ENCODE data around the gene IQCE. TPM values are rescaled to one million over a fixed set of nuclear protein-coding genes. Genes with fewer than 3 reads are reported as not detected.

IQCE gene
- total RNA-seq, 1 experiment from 2014 or later, result 13.4 TPM

GRCh38 chr7:2592375-2592865, 33.6 kb downstream of the IQCE start:
- Histone ChIP-seq H3K4me1 (no peaks in the 10 kb centered on the region), H3K4me3 (ENCODE audit: low read depth, low read length) (no peak overlapping the region), H3K9me3 (no peaks in the 10 kb centered on the region), H3K36me3 (ENCODE audit: control insufficient read depth, insufficient read depth, low read length) (no peaks in the 10 kb centered on the region), H3K27me3 (replicated peaks; ENCODE audit: control insufficient read depth, insufficient read depth, low read length) (no peaks in the 10 kb centered on the region)
- Mint-ChIP-seq H3K4me3 (ENCODE audit: unreplicated experiment) (no peak overlapping the region), H3K27me3 (ENCODE audit: insufficient read depth, unreplicated experiment) (no peaks in the 10 kb centered on the region), H3K9me3 (ENCODE audit: unreplicated experiment) (no peaks in the 10 kb centered on the region), H3K36me3 (ENCODE audit: insufficient read depth, unreplicated experiment) (peaks cover 14% of the 10 kb centered on the region), H3K4me1 (ENCODE audit: low read depth, unreplicated experiment) (no peaks in the 10 kb centered on the region), H3K27ac (ENCODE audit: unreplicated experiment) (no peak overlapping the region)
- no peak for TF ChIP-seq CTCF (IDR thresholded peaks at IDR 0.05; ENCODE audit: insufficient read depth in 1 of 2, low read depth in 1 of 2, low read length in 1 of 2, severe bottlenecking in 1 of 2, unreplicated experiment in 1 of 2)
- no peak for DNase-seq
- CTCF ChIA-PET, result no interaction called here
- BruUV-seq (replicated peaks), result no TSS peak
- intact Hi-C loops (cut with micrococcal nuclease; ENCODE audit: unreplicated experiment), result no loop called here
- POLR2A ChIA-PET, result no interaction called here

- Histone ChIP-seq H3K4me1 (no peaks in the 10 kb centered on the region), H3K9me3 (no peaks in the 10 kb centered on the region), H3K27me3 (replicated peaks; ENCODE audit: control insufficient read depth, insufficient read depth, low read length) (no peaks in the 10 kb centered on the region), H3K4me3 (ENCODE audit: low read depth, low read length) (no peak overlapping the region), H3K36me3 (ENCODE audit: control insufficient read depth, insufficient read depth, low read length) (no peaks in the 10 kb centered on the region)
- no peak for TF ChIP-seq CTCF (IDR thresholded peaks at IDR 0.05; ENCODE audit: insufficient read depth in 1 of 2, low read depth in 1 of 2, low read length in 1 of 2, severe bottlenecking in 1 of 2, unreplicated experiment in 1 of 2)
- no peaks in the 10 kb centered on the region for H3K27me3 Mint-ChIP-seq (ENCODE audit: insufficient read depth, unreplicated experiment)
- H3K4me3 Mint-ChIP-seq (ENCODE audit: unreplicated experiment), result no peak overlapping the region
- POLR2A ChIA-PET, result no interaction called here
- intact Hi-C loops (cut with micrococcal nuclease; ENCODE audit: unreplicated experiment), result no loop called here
- peaks cover 12% of the 10 kb centered on the region for H3K36me3 Mint-ChIP-seq (ENCODE audit: insufficient read depth, unreplicated experiment)
- no peaks in the 10 kb centered on the region for H3K9me3 Mint-ChIP-seq (ENCODE audit: unreplicated experiment)
- no TSS peak for BruUV-seq (replicated peaks)
- no peaks in the 10 kb centered on the region for H3K4me1 Mint-ChIP-seq (ENCODE audit: low read depth, unreplicated experiment)
- H3K27ac Mint-ChIP-seq (ENCODE audit: unreplicated experiment), result no peak overlapping the region
- DNase-seq, result no peak
- CTCF ChIA-PET, result no interaction called here
Measured at GRCh38 chr7:2593036-2593727, 34.4 kb downstream of the IQCE start.

- POLR2A ChIA-PET, result no interaction called here
- no peak overlapping the region for H3K4me3 Mint-ChIP-seq (ENCODE audit: unreplicated experiment)
- Histone ChIP-seq H3K9me3 (no peaks in the 10 kb centered on the region), H3K27me3 (replicated peaks; ENCODE audit: control insufficient read depth, insufficient read depth, low read length) (no peaks in the 10 kb centered on the region), H3K4me3 (ENCODE audit: low read depth, low read length) (no peak overlapping the region), H3K4me1 (no peaks in the 10 kb centered on the region), H3K36me3 (ENCODE audit: control insufficient read depth, insufficient read depth, low read length) (no peaks in the 10 kb centered on the region; the same call in 1 of the 2 replicates)
- peaks cover 12% of the 10 kb centered on the region for H3K36me3 Mint-ChIP-seq (ENCODE audit: insufficient read depth, unreplicated experiment)
- intact Hi-C loops (cut with micrococcal nuclease; ENCODE audit: unreplicated experiment), result no loop called here
- H3K27me3 Mint-ChIP-seq (ENCODE audit: insufficient read depth, unreplicated experiment), result no peaks in the 10 kb centered on the region
- H3K4me1 Mint-ChIP-seq (ENCODE audit: low read depth, unreplicated experiment), result no peaks in the 10 kb centered on the region
- H3K9me3 Mint-ChIP-seq (ENCODE audit: unreplicated experiment), result no peaks in the 10 kb centered on the region
- no TSS peak for BruUV-seq (replicated peaks)
- DNase-seq, result no peak
- CTCF ChIA-PET, result no interaction called here
- no peak overlapping the region for H3K27ac Mint-ChIP-seq (ENCODE audit: unreplicated experiment)
- TF ChIP-seq CTCF (IDR thresholded peaks at IDR 0.05; ENCODE audit: insufficient read depth in 1 of 2, low read depth in 1 of 2, low read length in 1 of 2, severe bottlenecking in 1 of 2, unreplicated experiment in 1 of 2), result no peak
Measured at GRCh38 chr7:2594599-2594998, 35.8 kb downstream of the IQCE start.

All from Caco-2 (cell line).